HCT116 (cell line): ENCODE results near the gene CTCFL. TPM values are rescaled to one million over a fixed set of nuclear protein-coding genes. Genes with fewer than 3 reads are reported as not detected.

Source experiments
- ATAC-seq: fragments of 200-7000 bp; cut with Tn5 transposase; 2 replicates; pipeline ENCODE4 v1.9.1; 2020; ENCODE audit warnings: mild to moderate bottlenecking, moderate library complexity
- BruUV-seq: library from RNA; stranded (reverse); fragments of 400-500 nt; replicated peaks from 2 replicates; lab custom pipeline; 2021; lab: Mats Ljungman, UMichigan
- CTCF ChIA-PET: fragments of 300-600 bp; sonication (Branson Sonifier 250); formaldehyde crosslinking; loops from one replicate; lab custom pipeline; 2021; ENCODE audit warnings: antibody characterized with exemption; lab: Charles Lee
- POLR2A ChIA-PET: fragments of 300-600, 350-600 bp; sonication (Branson Sonifier 250); formaldehyde crosslinking; loops from one replicate; lab custom pipeline; 2021; ENCODE audit warnings: antibody characterized with exemption; lab: Charles Lee
- RAD21 ChIA-PET, 2 experiments: fragments of 300-600 bp; sonication (Branson Sonifier 250); formaldehyde crosslinking; loops; one replicate each; lab custom pipeline; 2023; ENCODE audit warnings: low total read pairs in 2 of 2; ENCODE audit not compliant: uncharacterized antibody in 2 of 2, unreplicated experiment in 2 of 2, low non-redundant PET in 1 of 2; lab: Charles Lee
- DNase-seq: peaks from one replicate; pipeline ENCODE4 v3.0.0-alpha.2; 2010; ENCODE audit warnings: low read depth, low spot score
- H2AFZ ChIP-seq: fragments of 200-600 bp; shearing (Covaris generic), sonication (generic); 2 replicates; pipeline ENCODE4 v1.6.1; 2017; ENCODE audit warnings: low read depth, mixed run types, mixed read lengths, antibody characterized with exemption, low read length; ENCODE audit not compliant: poor library complexity, severe bottlenecking
- H3K27ac ChIP-seq: 2 replicates; pipeline ENCODE4 v1.5.1; 2012; ENCODE audit warnings: low read depth, low read length
- H3K27me3 ChIP-seq: fragments of 200-600 bp; sonication (generic); 2 replicates; pipeline ENCODE4 v1.6.1; 2016; ENCODE audit warnings: mixed run types, low read length, mixed read lengths; ENCODE audit not compliant: insufficient read depth
- H3K36me3 ChIP-seq, 2 experiments: fragments of 200-500 bp in 1 of 2; fragments of 200-600 bp in 1 of 2; sonication (Bioruptor generic) in 1 of 2; sonication (generic) in 1 of 2; 2 replicates each; pipeline versions ENCODE4 v1.5.1 to v1.6.1; 2014 to 2016; ENCODE audit warnings: low read length in 2 of 2, inconsistent platforms in 1 of 2, mixed read lengths in 1 of 2, mixed run types in 1 of 2; ENCODE audit not compliant: insufficient read depth in 2 of 2, control insufficient read depth in 1 of 2
- H3K4me1 ChIP-seq, 2 experiments: fragments of 200-600 bp in 1 of 2; sonication (generic) in 1 of 2; 2 replicates each; pipeline versions ENCODE4 v1.5.1 to v1.6.1; 2012 to 2017; ENCODE audit warnings: low read length in 2 of 2, inconsistent platforms in 1 of 2, mild to moderate bottlenecking in 1 of 2, mixed read lengths in 1 of 2, mixed run types in 1 of 2, moderate library complexity in 1 of 2; ENCODE audit not compliant: insufficient read depth in 2 of 2, control insufficient read depth in 1 of 2
- H3K4me2 ChIP-seq: fragments of 200-600 bp; sonication (generic); 2 replicates; pipeline ENCODE4 v1.6.1; 2017; ENCODE audit warnings: mixed run types, low read length, mixed read lengths
- H3K4me3 ChIP-seq, 2 experiments: fragments of 200-600 bp in 1 of 2; sonication (generic) in 1 of 2; replicated peaks in 1 of 2; 2 replicates each; pipeline ENCODE4 v1.5.1; 2011 to 2016; ENCODE audit warnings: low read length in 2 of 2, control low read depth in 1 of 2, low read depth in 1 of 2, mild to moderate bottlenecking in 1 of 2, mixed read lengths in 1 of 2, mixed run types in 1 of 2
- H3K79me2 ChIP-seq: fragments of 200-600 bp; sonication (generic); 2 replicates; pipeline ENCODE4 v1.6.1; 2017; ENCODE audit warnings: mild to moderate bottlenecking, mixed run types, low read length, moderate library complexity, mixed read lengths; ENCODE audit not compliant: insufficient read depth
- H3K9ac ChIP-seq: fragments of 200-600 bp; sonication (generic); 2 replicates; pipeline ENCODE4 v1.6.1; 2016; ENCODE audit warnings: low read length, mixed read lengths
- H3K9me2 ChIP-seq: fragments of 200-600 bp; sonication (generic), shearing (Covaris generic); 2 replicates; pipeline ENCODE4 v1.6.1; 2017; ENCODE audit warnings: mixed run types, mild to moderate bottlenecking, moderate library complexity; ENCODE audit not compliant: insufficient read depth
- H3K9me3 ChIP-seq, 2 experiments: fragments of 200-500 bp in 1 of 2; fragments of 200-600 bp in 1 of 2; sonication (Bioruptor generic) in 1 of 2; sonication (generic) in 1 of 2; 2 replicates each; pipeline ENCODE4 v1.6.1; 2014 to 2017; ENCODE audit warnings: low read length in 2 of 2, mixed read lengths in 2 of 2, inconsistent platforms in 1 of 2, low read depth in 1 of 2, mild to moderate bottlenecking in 1 of 2, mixed run types in 1 of 2, moderate library complexity in 1 of 2; ENCODE audit not compliant: control insufficient read depth in 1 of 2, insufficient read depth in 1 of 2
- H4K20me1 ChIP-seq: fragments of 200-600 bp; sonication (generic), shearing (Covaris generic); 2 replicates; pipeline ENCODE4 v1.6.1; 2017; ENCODE audit warnings: mixed run types, mild to moderate bottlenecking, moderate library complexity; ENCODE audit not compliant: insufficient read depth
- ATF3 ChIP-seq: IDR thresholded peaks from 2 replicates; pipeline ENCODE4 v1.6.1; 2012
- CBX3 ChIP-seq: IDR thresholded peaks from 2 replicates; pipeline ENCODE4 v1.6.1; 2012; ENCODE audit warnings: low read depth
- EGR1 ChIP-seq: IDR thresholded peaks from 2 replicates; pipeline ENCODE4 v1.6.1; 2012; ENCODE audit warnings: low read depth
- MAX ChIP-seq: IDR thresholded peaks from 2 replicates; pipeline ENCODE4 v1.6.1; 2012
- POLR2AphosphoS5 ChIP-seq: IDR thresholded peaks from 2 replicates; pipeline ENCODE4 v1.6.1; 2011; ENCODE audit warnings: mild to moderate bottlenecking, low read depth, low read length, moderate library complexity
- REST ChIP-seq: IDR thresholded peaks from 2 replicates; pipeline ENCODE4 v1.6.1; 2012; ENCODE audit warnings: low read depth
- SP1 ChIP-seq: IDR thresholded peaks from 2 replicates; pipeline ENCODE4 v1.6.1; 2012; ENCODE audit warnings: low read depth
- SRF ChIP-seq: IDR thresholded peaks from 2 replicates; pipeline ENCODE4 v1.6.1; 2012; ENCODE audit warnings: low read depth
- TCF7L2 ChIP-seq: IDR thresholded peaks from 2 replicates; pipeline ENCODE4 v1.7.0; 2011; ENCODE audit warnings: borderline replicate concordance, inconsistent platforms; ENCODE audit not compliant: insufficient read depth, insufficient read length; ENCODE audit errors: extremely low read depth
- ZBTB33 ChIP-seq: IDR thresholded peaks from 2 replicates; pipeline ENCODE4 v1.6.1; 2011; ENCODE audit warnings: mild to moderate bottlenecking, low read length, moderate library complexity; ENCODE audit not compliant: insufficient replicate concordance; ENCODE audit errors: extremely low read depth
- ZNF274 ChIP-seq: fragments of 200-500 bp; sonication (Bioruptor generic); IDR thresholded peaks from 2 replicates; pipeline ENCODE4 v1.6.1; 2014; ENCODE audit warnings: mild to moderate bottlenecking, low read depth, low read length, inconsistent platforms
- intact Hi-C: fragments of 100-400 bp; cut with micrococcal nuclease; formaldehyde crosslinking; loops from 2 replicates; pipeline ENCODE4 v1.10.0; 2022
- total RNA-seq: library from RNA; stranded (reverse); gene quantifications from one replicate; pipeline ENCODE4 v1.2.1, GENCODE V29; 2021; ENCODE audit not compliant: unreplicated experiment

The CTCFL gene
- total RNA-seq, 1 experiment from 2014 or later: 0.34 TPM

- ChIA-PET RAD21 (no interaction called here), CTCF (no interaction called here), POLR2A (no interaction called here)
- Histone ChIP-seq H3K4me2 (no peak overlapping the region), H3K27me3 (0 out of 2 replicates have a peak, but pooled peaks cover 4% of the 10 kb centered on the region), H3K4me1 (peaks cover 0 to 9% of the 10 kb centered on the region in 2 experiments; a peak in 1 of 4 replicates), H3K27ac (no peak overlapping the region), H3K9me3 (no peaks in the 10 kb centered on the region), H3K9me2 (no peaks in the 10 kb centered on the region), H3K36me3 (no peaks in the 10 kb centered on the region), H3K4me3 (no peak overlapping the region), H3K9ac (no peak overlapping the region), H4K20me1 (no peaks in the 10 kb centered on the region), H3K79me2 (no peaks in the 10 kb centered on the region), H2AFZ (no peak overlapping the region)
- intact Hi-C loops: no loop called here
- TF ChIP-seq SRF (no peak), ZNF274 (no peak)
- ATAC-seq (no peak), DNase-seq (no peak)
- BruUV-seq: no TSS peak
Observed at GRCh38 chr20:57469418-57470211, 55.3 kb downstream of the CTCFL start.

DNA sequence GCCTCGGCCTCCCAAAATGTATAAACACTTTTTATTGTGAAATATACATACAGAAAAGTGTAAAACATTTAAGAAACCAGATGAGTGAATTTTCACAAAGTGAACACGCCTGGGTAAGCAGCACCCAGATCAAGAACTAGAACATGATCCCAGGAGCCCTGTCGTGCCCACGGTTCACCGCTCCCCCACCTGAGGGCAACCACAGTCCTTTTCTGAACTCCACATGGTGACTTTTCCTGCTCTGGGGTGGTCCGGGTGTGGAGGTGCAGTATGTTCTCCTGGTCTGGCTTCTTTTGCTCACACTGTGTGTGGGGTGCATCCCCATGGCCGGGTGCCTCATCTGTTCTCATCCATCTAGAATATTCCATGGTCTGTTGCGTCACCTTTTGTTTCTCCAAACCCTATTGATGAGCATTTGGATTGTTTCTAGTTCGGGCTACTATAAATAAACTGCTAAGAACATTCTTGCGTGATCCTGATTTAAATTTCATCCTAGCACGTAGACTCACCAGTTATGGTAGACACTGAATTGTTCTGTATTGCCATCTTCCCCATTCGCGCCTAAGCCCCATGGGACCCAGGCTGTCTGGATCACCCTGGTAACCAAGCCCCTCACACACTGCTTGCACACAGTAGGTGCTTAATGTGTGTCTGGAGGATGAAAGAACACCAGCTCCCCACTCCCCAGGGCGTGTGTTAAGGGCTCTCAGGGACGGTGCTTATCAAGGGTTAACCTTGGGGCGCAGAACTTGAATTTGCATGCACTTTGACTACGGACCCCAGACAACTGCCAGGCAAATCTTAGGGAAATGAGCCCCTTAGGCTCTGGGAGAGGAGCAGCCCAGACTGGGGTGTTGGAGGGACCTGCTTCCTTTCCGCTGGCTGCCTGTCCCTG lies 56.2 kb downstream of the CTCFL start:
- CTCF ChIA-PET: no interaction called here
- DNase-seq (no peak), ATAC-seq (no peak)
- Histone ChIP-seq H3K27ac (no peak overlapping the region), H4K20me1 (no peaks in the 10 kb centered on the region), H3K4me1 (peaks cover 0 to 9% of the 10 kb centered on the region in 2 experiments; a peak in 1 of 4 replicates), H3K36me3 (no peaks in the 10 kb centered on the region), H3K79me2 (no peaks in the 10 kb centered on the region), H3K4me3 (no peak overlapping the region), H3K9ac (no peak overlapping the region), H3K4me2 (no peak overlapping the region), H3K9me3 (no peaks in the 10 kb centered on the region), H3K27me3 (0 out of 2 replicates have a peak, but pooled peaks cover 4% of the 10 kb centered on the region), H3K9me2 (no peaks in the 10 kb centered on the region), H2AFZ (no peak overlapping the region)
- RAD21 ChIA-PET: no interaction called here
- intact Hi-C loops: no loop called here
- POLR2A ChIA-PET: no interaction called here
- BruUV-seq: no TSS peak
- TF ChIP-seq POLR2AphosphoS5 (no peak), TCF7L2 (no peak), EGR1 (no peak), ZBTB33 (no peak), REST (no peak), SP1 (no peak), MAX (no peak), CBX3 (no peak), ATF3 (no peak)
